ENCODE results near the gene PTPRN2. TPM values are rescaled to one million over a fixed set of nuclear protein-coding genes. Genes with fewer than 3 reads are reported as not detected.
"Not testable (repeated sequence)": the region's sequence is repeated elsewhere in the genome, so short reads cannot be mapped to it uniquely, and the experiment has no call there.

The PTPRN2 gene
- polyA plus RNA-seq, 6 donors from 2014 or later, result 1.4 to 4.6 (median 3.8) TPM

GRCh38 chr7:157905651-157906461 lies 681.8 kb downstream of the PTPRN2 start:
- Mint-ChIP-seq H3K4me1 (no peaks in the 10 kb centered on the region), H3K27ac (no peak overlapping the region), H3K4me3 (no peak overlapping the region), H3K9me3 (peaks cover 0 to 4% (median 3%) of the 10 kb centered on the region in 7 donors), H3K36me3 (no peaks in the 10 kb centered on the region), H3K27me3 (peaks cover 0 to 5% (median 4%) of the 10 kb centered on the region in 3 donors)
- no peak for ATAC-seq (ENCODE audit: low read depth in 2 of 2)
- DNase-seq, result no peak

- no peaks in the 10 kb centered on the region for H3K36me3 Mint-ChIP-seq
- no peaks in the 10 kb centered on the region for H3K4me1 Mint-ChIP-seq
- no peak overlapping the region for H3K27ac Mint-ChIP-seq
- DNase-seq (no peak), ATAC-seq (ENCODE audit: low read depth in 2 of 2) (no peak)
- peaks cover 0 to 5% (median 4%) of the 10 kb centered on the region in 3 donors for H3K27me3 Mint-ChIP-seq
- peaks cover 0 to 4% (median 0%) of the 10 kb centered on the region in 7 donors for H3K9me3 Mint-ChIP-seq
- H3K4me3 Mint-ChIP-seq, result no peak overlapping the region
Measured at GRCh38 chr7:157904866-157905570, 682.6 kb downstream of the PTPRN2 start.

GRCh38 chr7:157904211-157904865 lies 683.3 kb downstream of the PTPRN2 start:
- Mint-ChIP-seq H3K9me3 (peaks cover 0 to 2% (median 0%) of the 10 kb centered on the region in 7 donors), H3K27me3 (peaks cover 0 to 5% (median 4%) of the 10 kb centered on the region in 3 donors), H3K27ac (no peak overlapping the region), H3K4me3 (no peak overlapping the region), H3K36me3 (no peaks in the 10 kb centered on the region), H3K4me1 (no peaks in the 10 kb centered on the region)
- DNase-seq (no peak), ATAC-seq (ENCODE audit: low read depth in 2 of 2) (no peak)

- no peaks in the 10 kb centered on the region for H3K36me3 Mint-ChIP-seq
- H3K27ac Mint-ChIP-seq, result no peak overlapping the region
- DNase-seq, result no peak
- H3K9me3 Mint-ChIP-seq, result peaks cover 0 to 2% (median 0%) of the 10 kb centered on the region in 7 donors
- no peaks in the 10 kb centered on the region for H3K4me1 Mint-ChIP-seq
- H3K27me3 Mint-ChIP-seq, result peaks cover 0 to 5% (median 4%) of the 10 kb centered on the region in 3 donors
- no peak overlapping the region for H3K4me3 Mint-ChIP-seq
- no peak for ATAC-seq (ENCODE audit: low read depth in 2 of 2)
Measured at GRCh38 chr7:157903710-157904109, 683.9 kb downstream of the PTPRN2 start.

GRCh38 chr7:157903296-157903695 lies 684.3 kb downstream of the PTPRN2 start:
- Mint-ChIP-seq H3K27ac (no peak overlapping the region), H3K9me3 (peaks cover 0 to 2% (median 0%) of the 10 kb centered on the region in 7 donors), H3K4me3 (no peak overlapping the region), H3K36me3 (no peaks in the 10 kb centered on the region), H3K27me3 (peaks cover 0 to 5% (median 4%) of the 10 kb centered on the region in 3 donors), H3K4me1 (no peaks in the 10 kb centered on the region)
- DNase-seq (no peak), ATAC-seq (ENCODE audit: low read depth in 2 of 2) (no peak)

GRCh38 chr7:157901816-157902610 lies 685.6 kb downstream of the PTPRN2 start:
- H3K4me1 Mint-ChIP-seq; DNase-seq; H3K36me3 Mint-ChIP-seq; H3K27me3 Mint-ChIP-seq; ATAC-seq (ENCODE audit: low read depth in 2 of 2); H3K27ac Mint-ChIP-seq; H3K4me3 Mint-ChIP-seq; H3K9me3 Mint-ChIP-seq: not testable (repeated sequence)

GRCh38 chr7:157901166-157901565 lies 686.5 kb downstream of the PTPRN2 start:
- Mint-ChIP-seq H3K9me3 (peaks cover 0 to 2% (median 0%) of the 10 kb centered on the region in 7 donors), H3K27ac (no peak overlapping the region), H3K36me3 (no peaks in the 10 kb centered on the region), H3K4me3 (no peak overlapping the region), H3K4me1 (no peaks in the 10 kb centered on the region), H3K27me3 (peaks cover 0 to 4% (median 0%) of the 10 kb centered on the region in 3 donors)
- no peak for DNase-seq
- no peak for ATAC-seq (ENCODE audit: low read depth in 2 of 2)

GRCh38 chr7:157900556-157900955 lies 687.1 kb downstream of the PTPRN2 start:
- Mint-ChIP-seq H3K4me1 (no peaks in the 10 kb centered on the region), H3K27me3 (peaks cover 0 to 4% (median 0%) of the 10 kb centered on the region in 3 donors), H3K36me3 (no peaks in the 10 kb centered on the region), H3K27ac (no peak overlapping the region), H3K4me3 (no peak overlapping the region), H3K9me3 (peaks cover 0 to 2% (median 0%) of the 10 kb centered on the region in 7 donors)
- ATAC-seq (ENCODE audit: low read depth in 2 of 2) (no peak), DNase-seq (no peak)

GRCh38 chr7:157900011-157900410 lies 687.6 kb downstream of the PTPRN2 start:
- no peaks in the 10 kb centered on the region for H3K4me1 Mint-ChIP-seq
- peaks cover 0 to 4% (median 0%) of the 10 kb centered on the region in 3 donors for H3K27me3 Mint-ChIP-seq
- H3K27ac Mint-ChIP-seq, result no peak overlapping the region
- no peak overlapping the region for H3K4me3 Mint-ChIP-seq
- no peak for DNase-seq
- H3K36me3 Mint-ChIP-seq, result no peaks in the 10 kb centered on the region
- no peak for ATAC-seq (ENCODE audit: low read depth in 2 of 2)
- H3K9me3 Mint-ChIP-seq, result peaks cover 0 to 2% (median 0%) of the 10 kb centered on the region in 7 donors

- DNase-seq (no peak), ATAC-seq (ENCODE audit: low read depth in 2 of 2) (no peak)
- H3K36me3 Mint-ChIP-seq, result no peaks in the 10 kb centered on the region
- no peak overlapping the region for H3K27ac Mint-ChIP-seq
- H3K9me3 Mint-ChIP-seq, result peaks cover 0 to 2% (median 0%) of the 10 kb centered on the region in 7 donors
- H3K4me1 Mint-ChIP-seq, result no peaks in the 10 kb centered on the region
- no peak overlapping the region for H3K4me3 Mint-ChIP-seq
- peaks cover 0 to 4% (median 0%) of the 10 kb centered on the region in 3 donors for H3K27me3 Mint-ChIP-seq
Measured at GRCh38 chr7:157898802-157899505, 688.7 kb downstream of the PTPRN2 start.

GRCh38 chr7:157898261-157898660 lies 689.4 kb downstream of the PTPRN2 start:
- H3K4me3 Mint-ChIP-seq, result no peak overlapping the region
- peaks cover 0 to 4% (median 0%) of the 10 kb centered on the region in 3 donors for H3K27me3 Mint-ChIP-seq
- DNase-seq (no peak), ATAC-seq (ENCODE audit: low read depth in 2 of 2) (no peak)
- H3K9me3 Mint-ChIP-seq, result peaks cover 0 to 2% (median 0%) of the 10 kb centered on the region in 7 donors
- no peaks in the 10 kb centered on the region for H3K36me3 Mint-ChIP-seq
- no peak overlapping the region for H3K27ac Mint-ChIP-seq
- no peaks in the 10 kb centered on the region for H3K4me1 Mint-ChIP-seq

- Mint-ChIP-seq H3K27me3 (no peaks in the 10 kb centered on the region), H3K9me3 (peaks cover 0 to 2% (median 0%) of the 10 kb centered on the region in 7 donors), H3K27ac (no peak overlapping the region), H3K4me3 (no peak overlapping the region), H3K36me3 (no peaks in the 10 kb centered on the region), H3K4me1 (no peaks in the 10 kb centered on the region)
- ATAC-seq (ENCODE audit: low read depth in 2 of 2) (no peak), DNase-seq (no peak)
Measured at GRCh38 chr7:157897681-157898080, 689.9 kb downstream of the PTPRN2 start.
